ENCODE measurements around the gene GPC5.
"Not testable (repeated sequence)": the region's sequence is repeated elsewhere in the genome, so short reads cannot be mapped to it uniquely, and the experiment has no call there.

Gene GPC5

DNA sequence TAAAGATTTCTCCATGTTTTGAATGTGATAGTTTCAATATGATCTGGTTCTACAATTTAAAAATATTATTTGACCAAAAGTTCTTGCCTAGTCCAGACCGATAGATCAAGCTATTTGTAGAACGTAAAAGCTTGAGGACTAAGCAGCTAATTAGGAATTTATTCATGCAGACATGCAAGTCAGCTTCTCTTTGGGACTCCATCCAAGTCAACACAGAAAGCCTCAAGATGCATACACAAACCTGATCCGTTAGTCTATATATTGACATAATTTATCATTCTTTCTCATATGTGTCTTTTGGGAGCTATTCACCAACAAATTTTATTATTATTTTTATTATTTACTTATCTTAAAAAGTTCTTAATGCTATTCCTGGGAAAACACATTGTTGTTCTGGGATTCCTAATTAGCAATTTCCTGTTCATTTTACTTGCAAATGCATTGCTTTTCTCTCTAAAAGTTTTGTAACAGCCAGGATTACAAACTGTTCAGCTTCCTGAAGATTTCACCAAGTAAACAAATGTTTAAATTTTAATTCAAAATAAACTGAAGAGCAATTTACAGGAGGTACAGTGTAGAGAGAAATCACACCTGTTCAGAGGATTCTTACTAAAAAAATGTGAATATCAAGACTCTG lies 375.3 kb downstream of the GPC5 start:
- DNase-seq (ENCODE audit: low read depth): no peak

- DNase-seq (ENCODE audit: low read depth): no peak
Observed at GRCh38 chr13:91774397-91774796, 376.0 kb downstream of the GPC5 start.

DNA sequence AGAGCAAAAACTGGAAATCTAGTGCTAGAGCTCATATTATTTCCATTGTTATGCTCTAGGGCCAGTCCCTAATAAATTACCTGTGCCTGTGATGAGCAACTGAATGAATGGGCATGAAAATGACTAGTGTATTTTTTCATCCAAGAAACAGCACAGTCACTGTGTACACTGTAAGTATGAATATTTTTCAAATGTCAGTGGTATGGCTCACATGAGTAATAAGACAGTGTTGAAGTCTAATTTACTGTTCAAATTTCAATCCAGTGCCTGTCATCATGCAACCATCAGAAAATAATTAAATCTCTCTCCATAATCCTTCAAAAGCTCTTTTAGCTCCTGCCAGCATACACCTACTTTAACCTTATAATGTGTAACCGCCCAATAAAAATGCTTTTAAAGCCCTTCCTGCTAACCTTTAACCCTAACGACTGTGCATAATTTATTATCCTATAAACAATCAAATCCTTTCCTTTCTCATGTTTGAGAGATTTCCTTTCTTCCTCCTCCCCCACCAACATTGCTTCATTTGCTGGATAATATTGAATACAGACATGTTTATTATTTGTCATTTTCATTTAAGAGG lies 378.3 kb downstream of the GPC5 start:
- DNase-seq (ENCODE audit: low read depth): no peak

GRCh38 chr13:91778123-91778522 lies 379.7 kb downstream of the GPC5 start:
- DNase-seq (ENCODE audit: low read depth): no peak

- not testable (repeated sequence) for DNase-seq (ENCODE audit: low read depth)
Observed at GRCh38 chr13:91781982-91782691, 383.7 kb downstream of the GPC5 start.

- DNase-seq (ENCODE audit: low read depth): no peak
Observed at GRCh38 chr13:91785431-91786119, 387.2 kb downstream of the GPC5 start.

- DNase-seq (ENCODE audit: low read depth): no peak
Observed at GRCh38 chr13:91792054-91792453, 393.6 kb downstream of the GPC5 start.

GRCh38 chr13:91797567-91797966 lies 399.1 kb downstream of the GPC5 start:
- DNase-seq (ENCODE audit: low read depth): no peak

DNA sequence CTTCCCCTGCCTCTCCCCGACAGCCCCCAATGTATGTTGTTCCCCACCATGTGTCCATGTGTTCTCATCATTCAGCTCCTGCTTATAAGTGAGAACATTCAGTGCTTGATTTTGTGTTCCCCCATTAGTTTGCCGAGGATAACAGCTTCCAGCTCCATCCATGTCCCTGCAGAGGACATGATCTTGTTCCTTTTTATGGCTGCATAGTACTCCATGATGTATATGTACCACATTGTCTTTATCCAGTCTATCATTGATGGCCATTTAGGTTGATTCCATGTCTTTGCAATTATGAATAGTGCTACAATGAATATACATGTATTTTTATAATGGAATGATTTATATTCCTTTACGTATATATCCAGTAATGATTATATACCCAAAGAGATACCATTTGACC lies 399.9 kb downstream of the GPC5 start:
- not testable (repeated sequence) for DNase-seq (ENCODE audit: low read depth)

- not testable (repeated sequence) for DNase-seq (ENCODE audit: low read depth)
Observed at GRCh38 chr13:91801772-91802171, 403.4 kb downstream of the GPC5 start.

DNA sequence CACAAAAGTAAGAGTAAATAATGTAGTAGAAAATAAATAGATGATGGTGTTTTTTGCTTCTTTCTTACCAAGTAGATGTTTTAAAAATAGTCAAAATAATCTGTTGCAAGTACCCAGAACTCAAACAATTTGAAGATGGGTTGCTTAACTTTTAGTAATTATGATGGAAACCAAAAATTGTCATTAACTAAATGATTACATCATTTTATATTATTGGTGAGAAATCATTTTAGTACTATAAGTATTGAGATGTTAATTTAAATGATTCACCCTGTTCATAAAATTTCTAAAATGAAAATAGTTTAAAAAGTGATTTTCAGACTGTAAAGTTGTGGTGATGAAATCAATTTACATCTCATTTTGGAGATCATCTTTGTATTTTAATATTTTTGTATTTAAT lies 404.5 kb downstream of the GPC5 start:
- DNase-seq (ENCODE audit: low read depth): no peak

- no peak for DNase-seq (ENCODE audit: low read depth)
Observed at GRCh38 chr13:91804724-91805123, 406.3 kb downstream of the GPC5 start.

DNA sequence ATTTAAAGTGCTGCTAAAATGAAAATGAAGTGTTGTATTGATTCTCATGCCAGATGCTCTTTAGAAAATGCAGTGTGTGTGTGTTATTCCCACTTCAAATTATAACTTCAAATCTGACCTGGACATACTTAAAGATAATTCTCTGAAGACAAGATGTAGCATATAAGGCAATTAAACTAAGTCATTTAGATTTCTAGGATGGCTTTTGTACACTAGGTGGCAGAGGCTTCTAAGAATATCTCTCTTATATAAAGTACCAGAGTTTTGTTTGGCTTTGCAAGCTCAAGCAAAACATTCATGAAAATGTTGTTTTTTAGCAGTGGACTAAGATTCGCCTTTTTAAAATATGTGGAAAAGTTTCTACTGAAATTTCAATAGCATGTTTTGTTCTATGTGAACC lies 407.2 kb downstream of the GPC5 start:
- no peak for DNase-seq (ENCODE audit: low read depth)

GRCh38 chr13:91809161-91809560 lies 410.7 kb downstream of the GPC5 start:
- no peak for DNase-seq (ENCODE audit: low read depth)

DNA sequence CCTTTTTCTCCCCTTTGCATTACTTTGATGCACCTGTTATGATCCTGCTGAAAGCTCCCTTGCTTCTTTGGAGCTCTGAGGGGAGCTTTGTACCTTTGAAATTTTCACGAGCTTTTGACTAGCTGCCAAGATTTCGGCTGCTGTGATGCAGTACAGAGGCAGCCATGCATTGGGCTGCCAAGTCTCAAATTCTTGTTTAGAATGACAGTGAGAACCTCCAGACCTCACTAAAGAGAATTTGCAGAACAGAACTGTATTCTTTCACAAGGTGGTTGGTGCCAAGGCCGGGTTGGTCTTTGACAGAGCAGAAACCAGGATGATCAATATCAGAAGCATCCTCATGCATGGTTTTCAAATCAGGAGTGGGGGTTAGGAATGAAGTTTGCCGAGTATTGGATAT lies 414.8 kb downstream of the GPC5 start:
- no peak for DNase-seq (ENCODE audit: low read depth)

GRCh38 chr13:91816263-91816807 lies 417.9 kb downstream of the GPC5 start:
- DNase-seq (ENCODE audit: low read depth): no peak

GRCh38 chr13:91817250-91817649 lies 418.8 kb downstream of the GPC5 start:
- DNase-seq (ENCODE audit: low read depth): no peak

DNA sequence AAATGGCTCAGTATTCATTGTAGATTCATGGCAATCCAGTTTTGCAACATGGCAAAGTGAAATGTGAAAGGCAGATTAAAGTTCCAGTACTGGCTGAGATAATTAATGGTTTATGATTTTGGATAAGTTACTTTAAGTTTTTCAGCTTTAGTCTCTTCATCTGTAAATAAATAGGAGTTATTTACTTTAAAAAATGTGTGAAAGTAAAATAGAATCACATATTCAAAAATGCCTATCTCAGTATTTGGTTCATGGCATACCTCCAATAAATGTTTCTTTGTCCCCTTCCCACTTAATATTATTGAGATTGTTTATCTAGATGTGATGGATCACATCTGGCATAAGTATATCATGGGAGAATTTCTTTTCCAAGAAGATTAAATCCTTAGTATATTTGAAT lies 426.0 kb downstream of the GPC5 start:
- DNase-seq (ENCODE audit: low read depth): no peak

- no peak for DNase-seq (ENCODE audit: low read depth)
Observed at GRCh38 chr13:91825516-91825915, 427.1 kb downstream of the GPC5 start.

DNA sequence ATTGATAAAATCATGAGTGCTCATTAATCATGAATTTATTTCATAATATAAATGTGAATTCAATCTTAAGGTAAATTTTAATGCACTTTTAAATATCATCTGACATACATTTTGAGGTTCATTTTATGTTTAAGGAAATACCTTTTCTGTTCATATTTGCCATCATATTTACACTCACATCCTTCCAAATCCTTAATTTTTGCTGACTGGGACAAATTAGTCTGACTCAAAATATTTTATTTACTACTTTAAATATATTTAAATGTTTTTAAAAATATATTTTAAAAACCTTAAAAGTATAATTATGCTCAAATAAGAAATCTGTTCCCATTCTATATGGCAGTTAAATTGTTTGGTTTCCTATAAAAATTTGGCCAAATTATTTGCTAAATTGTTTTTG lies 438.1 kb downstream of the GPC5 start:
- no peak for DNase-seq (ENCODE audit: low read depth)

- no peak for DNase-seq (ENCODE audit: low read depth)
Observed at GRCh38 chr13:91845612-91846011, 447.2 kb downstream of the GPC5 start.

GRCh38 chr13:91863699-91864098 lies 465.3 kb downstream of the GPC5 start:
- no peak for DNase-seq (ENCODE audit: low read depth)

DNA sequence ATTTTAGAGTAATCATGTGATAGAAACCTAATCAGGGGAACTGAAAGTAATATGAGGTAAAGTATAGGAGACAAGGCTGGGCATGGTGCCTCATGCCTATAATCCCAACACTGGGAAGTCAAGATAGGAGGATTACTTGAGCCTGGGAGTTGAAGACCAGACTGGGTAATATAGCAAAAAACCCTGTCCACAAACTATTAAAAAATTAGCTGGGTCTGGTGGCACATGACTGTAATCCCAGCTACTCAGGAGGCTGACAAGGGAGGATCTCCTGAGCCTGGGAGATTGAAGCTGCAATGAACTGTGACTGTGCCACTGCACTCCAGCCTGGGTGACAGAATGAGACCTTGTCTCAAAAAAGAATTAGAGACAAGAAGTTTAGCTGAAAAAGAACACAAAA lies 469.9 kb downstream of the GPC5 start:
- no peak for DNase-seq (ENCODE audit: low read depth)
